Muscle layer of colon (tissue), 2 donors: Measurements from ENCODE around the gene CPED1.
"Not testable (repeated sequence)": the region's sequence is repeated elsewhere in the genome, so short reads cannot be mapped to it uniquely, and the experiment has no call there.

ENCODE experiments used
- H3K27ac ChIP-seq: one replicate; pipeline ENCODE4 v1.7.0; 2013; ENCODE audit warnings: low read depth, mild to moderate bottlenecking, low read length, moderate library complexity
- H3K27me3 ChIP-seq, 2 donors: one replicate each; pipeline ENCODE4 v1.7.0; 2013; ENCODE audit warnings: low read length in 2 of 2, mild to moderate bottlenecking in 2 of 2; ENCODE audit not compliant: insufficient read depth in 2 of 2, control insufficient read depth in 1 of 2
- H3K36me3 ChIP-seq: one replicate; pipeline ENCODE4 v1.7.0; 2013; ENCODE audit warnings: mild to moderate bottlenecking, low read length; ENCODE audit not compliant: insufficient read depth
- H3K4me1 ChIP-seq: one replicate; pipeline ENCODE4 v1.7.0; 2013; ENCODE audit warnings: mild to moderate bottlenecking, low read length; ENCODE audit not compliant: insufficient read depth
- H3K4me3 ChIP-seq, 2 donors: one replicate each; pipeline ENCODE4 v1.7.0; 2013; ENCODE audit warnings: low read length in 2 of 2, low read depth in 1 of 2, mild to moderate bottlenecking in 1 of 2, moderate library complexity in 1 of 2
- H3K9ac ChIP-seq: one replicate; pipeline ENCODE4 v1.7.0; 2013; ENCODE audit warnings: low read length
- H3K9me3 ChIP-seq: one replicate; pipeline ENCODE4 v1.7.0; 2013; ENCODE audit warnings: mild to moderate bottlenecking, low read length
- donor health status: abdominal sarcoma.
- donor health status: Adenocarcinoma of cecum.

CPED1 gene

GRCh38 chr7:121183883-121184282, 195.4 kb downstream of the CPED1 start:
- not testable (repeated sequence) for H3K4me1 ChIP-seq, H3K27me3 ChIP-seq, H3K27ac ChIP-seq, H3K4me3 ChIP-seq, H3K36me3 ChIP-seq, H3K9ac ChIP-seq, H3K9me3 ChIP-seq

- no peaks in the 10 kb centered on the region for H3K27me3 ChIP-seq
- H3K27ac ChIP-seq = no peak overlapping the region
- H3K36me3 ChIP-seq = no peaks in the 10 kb centered on the region
- H3K9me3 ChIP-seq = no peaks in the 10 kb centered on the region
- no peak overlapping the region for H3K4me3 ChIP-seq
- no peak overlapping the region for H3K9ac ChIP-seq
- no peaks in the 10 kb centered on the region for H3K4me1 ChIP-seq
Observed at GRCh38 chr7:121186746-121187145, 198.2 kb downstream of the CPED1 start.

- H3K4me3 ChIP-seq = no peak overlapping the region
- no peaks in the 10 kb centered on the region for H3K36me3 ChIP-seq
- no peak overlapping the region for H3K27ac ChIP-seq
- no peaks in the 10 kb centered on the region for H3K4me1 ChIP-seq
- H3K9me3 ChIP-seq = no peaks in the 10 kb centered on the region
- H3K9ac ChIP-seq = no peak overlapping the region
- H3K27me3 ChIP-seq = no peaks in the 10 kb centered on the region
Observed at GRCh38 chr7:121187222-121187621, 198.7 kb downstream of the CPED1 start.

- Histone ChIP-seq H3K27ac (no peak overlapping the region), H3K27me3 (no peaks in the 10 kb centered on the region), H3K4me1 (no peaks in the 10 kb centered on the region), H3K36me3 (no peaks in the 10 kb centered on the region), H3K4me3 (no peak overlapping the region), H3K9me3 (no peaks in the 10 kb centered on the region), H3K9ac (no peak overlapping the region)
Observed at GRCh38 chr7:121187676-121188075, 199.2 kb downstream of the CPED1 start.

GRCh38 chr7:121192834-121193233, 204.3 kb downstream of the CPED1 start:
- Histone ChIP-seq H3K9me3 (no peaks in the 10 kb centered on the region), H3K27me3 (no peaks in the 10 kb centered on the region), H3K9ac (no peak overlapping the region), H3K27ac (no peak overlapping the region), H3K4me3 (no peak overlapping the region), H3K36me3 (no peaks in the 10 kb centered on the region), H3K4me1 (peaks cover 5% of the 10 kb centered on the region)

GRCh38 chr7:121195010-121195409, 206.5 kb downstream of the CPED1 start:
- Histone ChIP-seq H3K4me3 (no peak overlapping the region), H3K27me3 (no peaks in the 10 kb centered on the region), H3K4me1 (peaks cover 5% of the 10 kb centered on the region), H3K27ac (no peak overlapping the region), H3K36me3 (no peaks in the 10 kb centered on the region), H3K9me3 (no peaks in the 10 kb centered on the region), H3K9ac (no peak overlapping the region)

- H3K9me3 ChIP-seq = no peaks in the 10 kb centered on the region
- H3K4me1 ChIP-seq = peaks cover 5% of the 10 kb centered on the region
- no peak overlapping the region for H3K4me3 ChIP-seq
- no peaks in the 10 kb centered on the region for H3K27me3 ChIP-seq
- H3K27ac ChIP-seq = no peak overlapping the region
- no peak overlapping the region for H3K9ac ChIP-seq
- no peaks in the 10 kb centered on the region for H3K36me3 ChIP-seq
Observed at GRCh38 chr7:121195874-121196273, 207.4 kb downstream of the CPED1 start.

GRCh38 chr7:121196286-121196685, 207.8 kb downstream of the CPED1 start:
- H3K4me3 ChIP-seq = no peak overlapping the region
- no peak overlapping the region for H3K27ac ChIP-seq
- no peaks in the 10 kb centered on the region for H3K9me3 ChIP-seq
- no peak overlapping the region for H3K9ac ChIP-seq
- H3K36me3 ChIP-seq = no peaks in the 10 kb centered on the region
- H3K27me3 ChIP-seq = no peaks in the 10 kb centered on the region
- H3K4me1 ChIP-seq = peaks cover 5% of the 10 kb centered on the region

- Histone ChIP-seq H3K27ac (no peak overlapping the region), H3K9ac (no peak overlapping the region), H3K4me3 (no peak overlapping the region), H3K9me3 (no peaks in the 10 kb centered on the region), H3K36me3 (no peaks in the 10 kb centered on the region), H3K4me1 (peaks cover 5% of the 10 kb centered on the region), H3K27me3 (no peaks in the 10 kb centered on the region)
Observed at GRCh38 chr7:121197455-121197854, 208.9 kb downstream of the CPED1 start.

- H3K4me3 ChIP-seq = no peak overlapping the region
- H3K9ac ChIP-seq = no peak overlapping the region
- H3K36me3 ChIP-seq = no peaks in the 10 kb centered on the region
- no peak overlapping the region for H3K27ac ChIP-seq
- no peaks in the 10 kb centered on the region for H3K9me3 ChIP-seq
- no peaks in the 10 kb centered on the region for H3K27me3 ChIP-seq
- peaks cover 5% of the 10 kb centered on the region for H3K4me1 ChIP-seq
Observed at GRCh38 chr7:121198502-121198901, 210.0 kb downstream of the CPED1 start.

GRCh38 chr7:121202125-121202524, 213.6 kb downstream of the CPED1 start:
- no peaks in the 10 kb centered on the region for H3K4me1 ChIP-seq
- H3K9ac ChIP-seq = no peak overlapping the region
- no peaks in the 10 kb centered on the region for H3K36me3 ChIP-seq
- H3K4me3 ChIP-seq = no peak overlapping the region
- H3K27ac ChIP-seq = no peak overlapping the region
- no peaks in the 10 kb centered on the region for H3K27me3 ChIP-seq
- no peaks in the 10 kb centered on the region for H3K9me3 ChIP-seq

- Histone ChIP-seq H3K27me3 (no peaks in the 10 kb centered on the region), H3K4me3 (no peak overlapping the region), H3K4me1 (no peaks in the 10 kb centered on the region), H3K9me3 (no peaks in the 10 kb centered on the region), H3K36me3 (no peaks in the 10 kb centered on the region), H3K27ac (no peak overlapping the region), H3K9ac (no peak overlapping the region)
Observed at GRCh38 chr7:121202834-121203233, 214.3 kb downstream of the CPED1 start.
